Duodenal mucosa (tissue), 2 donors: Measurements from ENCODE around the gene RNASE8.
A peak's percentile ranks its signal among the peaks of the same experiment; 100 is the strongest.

Experiments used
- H3K27ac ChIP-seq: one replicate; pipeline ENCODE4 v1.7.0; 2013; ENCODE audit warnings: low read depth, low read length
- H3K27me3 ChIP-seq, 2 donors: one replicate each; pipeline ENCODE4 v1.7.0; 2013; ENCODE audit warnings: low read length in 2 of 2, control low read depth in 1 of 2; ENCODE audit not compliant: insufficient read depth in 2 of 2, control insufficient read depth in 1 of 2
- H3K36me3 ChIP-seq, 2 donors: one replicate each; pipeline ENCODE4 v1.7.0; 2013; ENCODE audit warnings: low read length in 2 of 2, control low read depth in 1 of 2; ENCODE audit not compliant: insufficient read depth in 2 of 2, control insufficient read depth in 1 of 2
- H3K4me1 ChIP-seq, 2 donors: one replicate each; pipeline ENCODE4 v1.7.0; 2013; ENCODE audit warnings: low read length in 2 of 2, control low read depth in 1 of 2; ENCODE audit not compliant: insufficient read depth in 2 of 2, control insufficient read depth in 1 of 2
- H3K4me3 ChIP-seq, 2 donors: one replicate each; pipeline ENCODE4 v1.7.0; 2013; ENCODE audit warnings: low read length in 2 of 2, low read depth in 1 of 2
- H3K9ac ChIP-seq, 2 donors: one replicate each; pipeline ENCODE4 v1.7.0; 2013; ENCODE audit warnings: low read length in 2 of 2, low read depth in 1 of 2
- H3K9me3 ChIP-seq, 2 donors: one replicate each; pipeline ENCODE4 v1.7.0; 2013; ENCODE audit warnings: low read length in 2 of 2, control low read depth in 1 of 2; ENCODE audit not compliant: control insufficient read depth in 1 of 2

RNASE8 gene

DNA sequence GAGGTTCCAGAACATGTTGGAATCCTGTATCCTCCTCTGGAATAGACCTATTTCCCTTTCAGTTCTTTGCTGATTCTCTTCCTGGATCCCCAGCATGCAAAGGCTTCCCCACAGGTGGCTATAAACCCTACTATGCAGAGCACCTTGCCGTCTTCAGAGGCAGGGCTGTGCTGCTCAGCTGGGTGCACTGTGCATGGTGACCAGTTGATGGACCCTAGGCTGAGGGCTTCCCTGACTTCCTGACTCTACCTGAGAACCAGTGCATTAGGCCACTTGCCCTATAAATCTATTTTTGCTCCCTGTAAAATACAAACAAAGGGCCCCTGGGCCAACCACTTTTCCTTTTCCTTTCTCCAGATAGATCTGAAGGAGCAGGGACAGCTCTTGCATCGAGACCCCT is 26.8 kb downstream of the RNASE8 start:
- H3K9ac ChIP-seq: no peak overlapping the region
- H3K9me3 ChIP-seq: no peaks in the 10 kb centered on the region
- no peak overlapping the region for H3K27ac ChIP-seq

DNA sequence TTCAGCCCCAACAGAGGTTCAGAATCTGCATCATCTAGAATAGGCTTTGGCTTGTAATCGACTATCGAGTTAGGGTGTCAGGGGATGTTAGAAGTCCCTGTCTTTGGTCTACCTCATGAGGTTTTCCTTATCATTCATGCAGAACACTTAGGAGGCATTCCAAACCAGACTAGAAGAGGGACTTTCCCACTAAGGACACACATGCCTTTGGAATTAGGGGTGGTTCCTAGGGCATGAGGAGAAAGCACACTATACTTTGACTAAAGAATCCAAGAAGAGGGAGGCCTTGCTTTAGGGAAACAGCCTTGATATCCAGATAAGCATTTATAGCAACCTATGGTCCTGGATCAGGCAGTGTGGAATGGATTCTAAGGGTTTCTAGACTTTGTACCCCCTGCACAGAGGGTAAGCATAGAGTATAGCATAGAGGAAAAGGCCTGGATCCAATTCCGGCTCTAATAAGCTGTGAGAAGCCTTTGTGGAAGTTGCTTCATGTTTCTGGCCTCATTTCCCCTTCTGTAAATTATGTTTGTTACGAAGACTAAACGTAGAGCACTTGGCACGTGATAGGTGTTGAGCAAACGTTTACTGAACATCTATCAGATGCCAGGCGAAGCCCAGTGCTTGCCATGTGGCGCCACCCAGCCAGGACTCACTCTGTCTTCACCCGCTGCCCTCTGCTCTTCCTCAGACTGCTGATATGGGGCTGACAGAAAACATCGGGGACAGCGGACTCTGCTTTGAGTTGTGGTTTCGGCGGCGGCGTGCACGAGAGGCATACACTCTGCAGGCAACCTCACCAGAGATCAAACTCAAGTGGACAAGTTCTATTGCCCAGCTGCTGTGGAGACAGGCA is 27.6 kb downstream of the RNASE8 start:
- Histone ChIP-seq H3K27me3 (no peaks in the 10 kb centered on the region), H3K4me1 (peaks cover 10 to 16% of the 10 kb centered on the region in 2 donors), H3K27ac (no peak overlapping the region), H3K9me3 (no peaks in the 10 kb centered on the region), H3K36me3 (peaks cover 18 to 68% of the 10 kb centered on the region in 2 donors), H3K4me3 (no peak overlapping the region), H3K9ac (peak overlapping the region in 1 of 2 donors; percentile 13)

More for the DNA sequence above, 26.8 kb downstream of the RNASE8 start:
- Histone ChIP-seq H3K4me3 (no peak overlapping the region), H3K36me3 (peaks cover 18 to 71% of the 10 kb centered on the region in 2 donors), H3K27me3 (no peaks in the 10 kb centered on the region), H3K4me1 (peaks cover 10 to 16% of the 10 kb centered on the region in 2 donors)

DNA sequence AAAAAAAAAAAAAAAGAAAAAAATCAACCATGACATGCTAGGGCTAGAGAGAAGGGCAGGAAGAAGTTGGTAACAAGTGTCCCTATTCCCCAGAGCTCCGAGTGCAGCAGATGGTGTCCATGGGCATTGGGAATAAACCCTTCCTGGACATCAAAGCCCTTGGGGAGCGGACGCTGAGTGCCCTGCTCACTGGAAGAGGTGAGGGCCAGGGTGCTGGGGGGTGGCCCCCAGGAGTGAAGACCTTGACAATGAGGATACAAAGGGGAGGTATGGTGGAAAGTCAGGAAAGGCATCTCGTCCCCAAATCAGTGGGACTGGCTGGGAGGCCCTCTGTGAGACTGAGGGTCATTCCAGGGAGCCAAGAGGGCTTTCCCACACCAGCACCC is 29.3 kb downstream of the RNASE8 start:
- Histone ChIP-seq H3K4me3 (no peak overlapping the region), H3K4me1 (peaks cover 10 to 16% of the 10 kb centered on the region in 2 donors), H3K9me3 (no peaks in the 10 kb centered on the region), H3K27me3 (no peaks in the 10 kb centered on the region), H3K9ac (no peak overlapping the region), H3K27ac (no peak overlapping the region), H3K36me3 (peaks cover 14 to 60% of the 10 kb centered on the region in 2 donors)

DNA sequence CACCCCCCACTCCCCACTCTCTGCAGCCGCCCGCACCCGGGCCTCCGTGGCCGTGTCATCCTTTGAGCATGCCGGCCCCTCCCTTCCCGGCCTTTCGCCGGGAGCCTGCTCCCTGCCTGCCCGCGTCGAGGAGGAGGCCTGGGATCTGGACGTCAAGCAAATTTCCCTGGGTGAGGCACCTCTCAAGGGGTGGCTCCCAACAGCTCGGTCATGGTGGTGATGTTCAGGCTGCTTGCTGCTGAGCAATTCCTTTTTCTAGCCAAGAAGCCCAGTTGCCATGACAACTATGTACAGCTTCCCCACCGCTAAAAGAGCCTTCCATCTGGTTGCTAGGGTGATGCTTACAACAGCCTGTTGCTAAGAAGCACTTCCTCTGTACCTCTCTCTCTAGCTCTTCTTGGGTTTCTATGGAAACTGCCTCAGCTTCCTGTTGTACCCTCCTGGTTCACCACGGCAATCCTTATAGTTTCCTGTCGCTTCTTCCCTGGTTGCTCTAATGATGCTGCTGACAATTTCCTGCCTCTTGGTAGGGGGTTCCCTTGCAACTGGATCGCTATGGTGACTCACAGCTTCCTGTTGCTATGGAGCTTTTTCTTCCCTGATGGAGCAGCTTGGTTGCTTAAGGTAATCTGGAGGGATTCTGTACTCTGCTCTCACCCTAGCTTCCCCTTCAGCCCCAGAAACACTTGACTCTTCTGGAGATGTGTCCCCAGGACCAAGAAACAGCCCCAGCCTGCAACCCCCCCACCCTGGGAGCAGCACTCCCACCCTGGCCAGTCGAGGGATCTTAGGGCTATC is 29.9 kb downstream of the RNASE8 start:
- Histone ChIP-seq H3K4me3 (no peak overlapping the region), H3K27ac (no peak overlapping the region), H3K9me3 (no peaks in the 10 kb centered on the region), H3K27me3 (no peaks in the 10 kb centered on the region), H3K36me3 (peaks cover 11 to 54% of the 10 kb centered on the region in 2 donors), H3K9ac (no peak overlapping the region), H3K4me1 (peaks cover 13 to 16% of the 10 kb centered on the region in 2 donors)

DNA sequence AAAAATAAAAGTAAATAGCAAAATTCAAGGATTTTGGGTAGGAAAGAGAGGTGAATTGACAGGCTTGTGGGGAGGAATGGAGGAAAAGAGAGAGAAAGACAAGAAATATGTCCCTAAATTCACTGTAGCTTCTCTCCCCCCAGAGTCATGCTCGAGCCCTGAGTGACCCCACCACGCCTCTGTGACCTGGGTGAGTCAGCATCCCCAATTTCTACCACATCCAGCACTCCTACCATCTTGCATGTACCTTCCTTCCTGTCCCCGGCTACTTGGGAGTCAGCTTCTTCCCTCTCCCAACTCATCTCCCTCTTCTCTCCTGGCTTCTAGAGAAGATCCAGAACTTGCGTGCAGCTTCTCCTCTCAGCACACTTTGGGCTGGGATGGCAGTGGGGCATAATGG is 31.1 kb downstream of the RNASE8 start:
- no peaks in the 10 kb centered on the region for H3K27me3 ChIP-seq
- H3K4me3 ChIP-seq: no peak overlapping the region
- H3K9ac ChIP-seq: no peak overlapping the region
- peaks cover 6 to 49% of the 10 kb centered on the region in 2 donors for H3K36me3 ChIP-seq
- H3K9me3 ChIP-seq: no peaks in the 10 kb centered on the region
- no peak overlapping the region for H3K27ac ChIP-seq
- peaks cover 16 to 19% of the 10 kb centered on the region in 2 donors for H3K4me1 ChIP-seq

DNA sequence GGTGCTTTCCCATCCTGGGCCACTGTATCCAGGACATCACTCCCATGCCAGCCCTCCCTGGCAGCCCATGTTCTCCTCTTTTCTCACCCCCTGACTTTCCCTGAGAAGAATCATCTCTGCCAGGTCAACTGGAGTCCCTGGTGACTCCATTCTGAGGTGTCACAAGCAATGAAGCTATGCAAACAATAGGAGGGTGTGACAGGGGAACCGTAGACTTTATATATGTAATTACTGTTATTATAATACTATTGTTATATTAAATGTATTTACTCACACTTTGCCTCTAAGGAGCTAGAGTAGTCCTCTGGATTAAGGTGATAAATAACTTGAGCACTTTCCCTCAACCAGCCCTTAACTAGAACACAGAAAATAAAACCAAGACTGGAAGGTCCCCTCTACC is 31.6 kb downstream of the RNASE8 start:
- Histone ChIP-seq H3K4me1 (peaks cover 16 to 25% of the 10 kb centered on the region in 2 donors), H3K36me3 (peaks cover 6 to 45% of the 10 kb centered on the region in 2 donors), H3K27me3 (no peaks in the 10 kb centered on the region), H3K9me3 (no peaks in the 10 kb centered on the region), H3K9ac (no peak overlapping the region), H3K4me3 (no peak overlapping the region), H3K27ac (no peak overlapping the region)

DNA sequence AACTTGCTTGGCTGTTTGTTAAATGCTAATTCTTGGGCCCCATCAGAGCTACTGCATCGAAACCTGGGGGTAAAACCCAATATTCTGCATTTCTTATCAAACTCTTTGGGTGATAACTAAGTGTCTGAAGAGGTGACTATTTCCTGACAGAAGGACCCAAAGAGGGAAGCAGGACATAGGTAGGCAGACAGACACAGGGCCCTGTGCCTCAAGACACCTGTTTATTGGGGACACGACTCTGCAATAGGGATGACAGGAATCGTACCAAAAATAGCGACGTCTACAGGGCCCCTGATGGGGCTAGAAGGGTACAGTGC is 32.2 kb downstream of the RNASE8 start:
- peaks cover 6 to 40% of the 10 kb centered on the region in 2 donors for H3K36me3 ChIP-seq
- no peak overlapping the region for H3K27ac ChIP-seq
- peaks cover 10 to 23% of the 10 kb centered on the region in 2 donors for H3K4me1 ChIP-seq

DNA sequence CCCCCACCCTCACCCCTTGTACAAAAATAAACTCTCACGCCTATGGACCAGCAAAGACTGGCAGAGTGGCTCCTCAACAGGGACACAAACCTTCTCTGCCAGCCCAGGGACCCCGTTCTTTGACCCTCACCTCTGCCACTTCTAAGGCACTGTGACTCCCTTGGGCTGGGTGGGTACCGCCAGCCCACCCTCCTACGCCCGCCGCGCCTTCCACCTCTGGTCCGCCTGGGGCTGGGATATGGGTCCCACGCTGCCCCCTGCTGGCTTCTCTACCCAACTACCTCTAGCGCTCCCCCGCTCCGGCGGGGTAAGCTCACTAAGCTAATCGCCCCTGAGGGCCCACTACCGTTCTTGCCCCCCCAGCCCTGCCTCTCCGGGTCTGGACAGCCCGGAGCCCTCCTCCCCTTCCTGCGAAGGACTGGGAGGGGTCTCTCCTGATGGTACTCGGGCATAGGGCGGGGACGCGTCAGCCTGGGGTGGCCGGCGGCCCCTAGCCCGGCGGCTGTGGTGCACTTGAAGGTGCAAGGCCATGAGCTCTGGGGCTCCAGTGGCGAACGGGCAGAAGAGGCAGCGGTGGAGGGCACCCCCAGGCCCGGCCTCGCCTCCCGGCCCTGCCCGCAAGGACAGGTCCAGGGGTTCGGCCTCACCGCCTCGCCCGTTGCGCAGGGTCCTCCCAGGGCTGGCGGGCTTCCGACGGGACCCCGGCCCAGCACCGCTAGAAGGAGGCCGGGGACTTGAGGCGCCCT is 32.7 kb downstream of the RNASE8 start:
- H3K27me3 ChIP-seq: no peaks in the 10 kb centered on the region
- H3K4me3 ChIP-seq: no peak overlapping the region
- no peak overlapping the region for H3K9ac ChIP-seq
- H3K9me3 ChIP-seq: no peaks in the 10 kb centered on the region
- peaks cover 5 to 24% of the 10 kb centered on the region in 2 donors for H3K4me1 ChIP-seq
- H3K27ac ChIP-seq: no peak overlapping the region
- H3K36me3 ChIP-seq: peaks cover 6 to 34% of the 10 kb centered on the region in 2 donors

More for the DNA sequence above, 32.2 kb downstream of the RNASE8 start:
- Histone ChIP-seq H3K9ac (no peak overlapping the region), H3K9me3 (no peaks in the 10 kb centered on the region), H3K4me3 (no peak overlapping the region), H3K27me3 (no peaks in the 10 kb centered on the region)

DNA sequence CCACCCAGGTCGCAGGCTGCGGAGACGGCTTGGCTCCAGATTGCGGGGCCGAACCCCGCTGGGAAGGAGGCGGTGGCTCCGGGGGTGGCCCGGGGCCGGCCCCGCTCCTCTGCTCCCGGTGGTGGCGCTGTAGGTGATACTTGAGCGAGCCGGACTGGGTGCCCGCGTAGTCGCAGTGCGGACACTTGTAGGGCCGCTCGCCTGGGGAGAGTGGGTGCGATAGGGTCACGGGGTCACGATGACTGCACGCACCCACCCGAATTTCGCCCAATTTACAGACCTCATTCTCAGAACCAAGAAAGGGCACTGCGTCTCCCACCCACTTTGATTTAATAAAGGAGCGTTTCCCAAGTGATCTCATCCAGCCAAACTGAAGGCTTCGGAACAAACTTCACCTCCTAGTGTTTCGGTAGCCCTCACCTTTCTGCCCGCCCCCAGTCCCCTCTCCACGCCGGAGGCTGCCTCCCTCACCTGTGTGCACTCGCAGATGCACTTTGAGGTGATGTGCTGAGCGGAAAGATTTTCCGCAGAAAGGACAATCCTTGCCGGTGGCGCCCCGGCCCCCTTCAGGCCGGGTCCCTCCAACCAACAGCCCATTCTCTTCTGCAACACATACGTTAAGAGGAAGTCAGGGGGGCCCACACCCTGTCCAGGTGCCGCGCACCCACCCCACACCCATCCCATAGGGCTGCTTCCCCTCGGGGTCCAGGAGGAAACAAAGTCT is 33.5 kb downstream of the RNASE8 start:
- H3K4me1 ChIP-seq: peaks cover 1 to 26% of the 10 kb centered on the region in 2 donors

More for the DNA sequence above, 33.5 kb downstream of the RNASE8 start:
- Histone ChIP-seq H3K9ac (no peak overlapping the region), H3K9me3 (no peaks in the 10 kb centered on the region), H3K27me3 (no peaks in the 10 kb centered on the region), H3K4me3 (no peak overlapping the region), H3K27ac (no peak overlapping the region), H3K36me3 (peaks cover 6 to 27% of the 10 kb centered on the region in 2 donors)
